Ascending aorta (tissue), 2 donors: ENCODE measurements around the gene CELSR1. TPM values are rescaled to one million over a fixed set of nuclear protein-coding genes. Genes with fewer than 3 reads are reported as not detected.
"Not testable (repeated sequence)": the region's sequence is repeated elsewhere in the genome, so short reads cannot be mapped to it uniquely, and the experiment has no call there.

Source experiments
- DNase-seq, 2 donors: peaks; one replicate each; pipeline ENCODE4 v3.0.0-alpha.2; 2019; ENCODE audit warnings: low spot score in 2 of 2
- H3K27ac ChIP-seq, 2 donors: fragments of 200-600 bp; sonication (generic); one replicate each; pipeline ENCODE4 v1.5.1; 2016 to 2017; ENCODE audit warnings: mild to moderate bottlenecking in 1 of 2
- H3K27me3 ChIP-seq: fragments of 200-600 bp; sonication (generic); one replicate; pipeline ENCODE4 v1.5.1; 2017
- H3K36me3 ChIP-seq, 2 donors: fragments of 200-600 bp; sonication (generic); one replicate each; pipeline ENCODE4 v1.5.1; 2016
- H3K4me1 ChIP-seq, 2 donors: fragments of 200-600 bp; sonication (generic); one replicate each; pipeline ENCODE4 v1.5.1; 2016 to 2017; ENCODE audit warnings: mild to moderate bottlenecking in 1 of 2
- H3K4me3 ChIP-seq, 2 donors: fragments of 200-600 bp; sonication (generic); one replicate each; pipeline ENCODE4 v1.5.1; 2016 to 2017; ENCODE audit warnings: mild to moderate bottlenecking in 1 of 2
- H3K9me3 ChIP-seq, 2 donors: fragments of 200-600 bp; sonication (generic); one replicate each; pipeline ENCODE4 v1.5.1; 2016
- intact Hi-C: fragments of 100-400 bp; cut with DNase I; formaldehyde crosslinking; loops from one replicate; pipeline ENCODE4 v1.15.1; 2023
- total RNA-seq: library from RNA; depleted of rRNA; stranded (reverse); fragments of >200 nt; gene quantifications from one replicate; pipeline ENCODE4 v1.1.0, GENCODE V29; 2016
- TF ChIP-seq, protein P1 (sequence below), 3 experiments: fragments of 200-600 bp in 2 of 3; fragments of 450-650 bp in 1 of 3; sonication (generic) in 2 of 3; IDR thresholded peaks; one replicate each; pipeline ENCODE4 v1.5.1; 2016 to 2019; ENCODE audit warnings: antibody characterized with exemption in 3 of 3, mild to moderate bottlenecking in 1 of 3, moderate library complexity in 1 of 3

Gene CELSR1
- total RNA-seq, 1 donor from 2014 or later: 10.5 TPM

DNA sequence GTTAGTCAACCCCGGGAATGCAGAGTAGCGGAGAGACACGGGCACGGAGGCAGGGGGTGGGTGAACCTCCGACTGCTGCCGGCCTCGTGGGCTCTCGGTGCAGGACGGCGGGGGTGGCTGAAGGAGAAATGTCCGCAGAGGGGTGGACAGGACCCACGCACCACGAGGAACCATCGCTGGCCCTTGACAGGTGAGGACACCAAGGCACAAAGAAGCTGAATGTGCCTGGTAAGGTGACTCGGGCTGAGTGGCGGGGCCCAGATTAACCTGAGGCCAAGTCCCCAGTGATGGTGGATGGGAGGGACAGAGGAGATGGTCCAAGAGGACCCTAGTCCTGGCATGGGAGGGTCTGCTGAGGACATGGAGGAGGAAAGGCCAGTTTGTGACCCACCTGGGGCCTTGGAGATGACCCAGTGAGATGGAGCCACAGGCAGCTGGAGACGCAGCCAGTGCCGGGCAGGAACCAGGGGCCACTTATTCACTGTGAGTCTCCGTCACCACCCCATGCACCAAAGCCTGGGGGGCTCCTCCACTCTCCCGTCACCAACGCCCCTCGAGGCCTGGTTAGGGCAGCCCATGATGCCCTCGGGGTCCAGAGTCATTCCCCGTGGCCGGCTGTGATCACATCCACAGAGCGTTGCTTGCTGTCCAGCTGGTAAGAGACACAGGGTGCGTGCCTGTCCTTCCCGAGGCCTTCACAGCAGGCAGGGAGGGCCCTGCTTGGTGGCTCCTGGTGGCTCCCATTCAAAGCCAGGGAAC is 64.2 kb downstream of the CELSR1 start:
- intact Hi-C loops: no loop called here
- H3K36me3 ChIP-seq: no peaks in the 10 kb centered on the region
- DNase-seq: no peak
- H3K27ac ChIP-seq: no peak overlapping the region
- no peaks in the 10 kb centered on the region for H3K27me3 ChIP-seq
- TF ChIP-seq, protein P1, sequence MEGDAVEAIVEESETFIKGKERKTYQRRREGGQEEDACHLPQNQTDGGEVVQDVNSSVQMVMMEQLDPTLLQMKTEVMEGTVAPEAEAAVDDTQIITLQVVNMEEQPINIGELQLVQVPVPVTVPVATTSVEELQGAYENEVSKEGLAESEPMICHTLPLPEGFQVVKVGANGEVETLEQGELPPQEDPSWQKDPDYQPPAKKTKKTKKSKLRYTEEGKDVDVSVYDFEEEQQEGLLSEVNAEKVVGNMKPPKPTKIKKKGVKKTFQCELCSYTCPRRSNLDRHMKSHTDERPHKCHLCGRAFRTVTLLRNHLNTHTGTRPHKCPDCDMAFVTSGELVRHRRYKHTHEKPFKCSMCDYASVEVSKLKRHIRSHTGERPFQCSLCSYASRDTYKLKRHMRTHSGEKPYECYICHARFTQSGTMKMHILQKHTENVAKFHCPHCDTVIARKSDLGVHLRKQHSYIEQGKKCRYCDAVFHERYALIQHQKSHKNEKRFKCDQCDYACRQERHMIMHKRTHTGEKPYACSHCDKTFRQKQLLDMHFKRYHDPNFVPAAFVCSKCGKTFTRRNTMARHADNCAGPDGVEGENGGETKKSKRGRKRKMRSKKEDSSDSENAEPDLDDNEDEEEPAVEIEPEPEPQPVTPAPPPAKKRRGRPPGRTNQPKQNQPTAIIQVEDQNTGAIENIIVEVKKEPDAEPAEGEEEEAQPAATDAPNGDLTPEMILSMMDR (IDR thresholded peaks at IDR 0.05): no peak
- H3K4me3 ChIP-seq: no peak overlapping the region
- H3K4me1 ChIP-seq: no peaks in the 10 kb centered on the region
- H3K9me3 ChIP-seq: peaks cover 4 to 7% of the 10 kb centered on the region in 2 donors

DNA sequence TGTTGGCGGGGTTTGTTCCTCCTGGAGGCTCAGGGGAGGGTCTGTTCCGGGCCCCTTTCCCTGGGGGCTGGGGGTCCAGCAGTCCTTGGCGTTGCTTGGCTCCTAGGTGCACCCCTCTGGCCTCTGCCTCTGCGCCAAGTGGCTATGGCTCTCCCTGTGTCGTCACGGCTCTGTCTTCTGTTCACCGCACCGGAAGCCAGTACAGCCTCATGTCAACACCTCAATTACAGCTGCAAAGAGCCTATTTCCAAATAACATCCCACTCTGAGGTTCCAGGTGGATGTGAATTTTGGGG is 64.8 kb downstream of the CELSR1 start:
- no peaks in the 10 kb centered on the region for H3K4me1 ChIP-seq
- H3K4me3 ChIP-seq: no peak overlapping the region
- H3K27ac ChIP-seq: no peak overlapping the region
- no peak for DNase-seq
- H3K36me3 ChIP-seq: no peaks in the 10 kb centered on the region
- intact Hi-C loops: no loop called here
- H3K9me3 ChIP-seq: peaks cover 4 to 7% of the 10 kb centered on the region in 2 donors
- H3K27me3 ChIP-seq: no peaks in the 10 kb centered on the region
- TF ChIP-seq, protein P1 (IDR thresholded peaks at IDR 0.05): no peak

DNA sequence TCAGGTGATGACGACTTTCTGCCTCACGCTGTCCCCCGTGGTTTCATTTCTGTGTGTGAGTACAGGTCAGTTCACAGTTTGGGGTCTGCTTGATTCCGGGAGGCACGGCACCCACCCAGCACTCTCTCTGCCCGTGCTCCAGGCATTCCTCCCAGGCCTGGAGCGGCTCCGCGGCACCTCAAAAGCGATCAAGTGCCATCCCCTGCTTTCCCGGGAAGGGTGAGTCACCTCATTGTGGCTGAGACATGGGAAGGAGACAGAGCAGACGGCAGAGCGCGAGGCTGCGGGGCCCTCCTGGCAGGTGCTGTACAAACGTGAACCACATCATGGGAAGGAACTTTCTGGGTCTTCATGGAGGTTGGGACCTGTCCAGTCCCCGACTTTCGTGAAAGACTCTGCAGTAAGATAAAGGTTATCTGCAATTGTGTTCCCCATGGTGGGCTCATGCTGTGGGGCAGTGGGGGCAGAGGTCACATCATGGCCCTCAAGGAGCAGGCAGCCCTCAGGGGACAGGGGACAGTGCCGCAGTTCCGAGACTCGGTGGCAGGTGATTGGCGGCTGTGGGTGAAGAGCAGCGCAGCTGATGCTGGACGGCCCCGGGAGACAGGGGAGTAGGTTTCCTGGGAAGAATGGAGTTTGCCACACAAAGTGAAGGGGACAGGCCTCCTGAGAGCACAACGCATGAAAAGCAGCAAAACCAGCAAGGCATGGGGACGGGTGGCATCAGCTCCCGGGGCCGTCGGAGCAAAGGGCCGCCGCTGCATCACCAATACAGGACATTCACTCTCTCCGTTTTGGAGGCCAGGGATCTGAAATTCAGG is 65.3 kb downstream of the CELSR1 start:
- intact Hi-C loops: no loop called here
- H3K27ac ChIP-seq: no peak overlapping the region
- no peak overlapping the region for H3K4me3 ChIP-seq
- no peaks in the 10 kb centered on the region for H3K36me3 ChIP-seq
- TF ChIP-seq, protein P1 (IDR thresholded peaks at IDR 0.05): no peak
- peaks cover 4 to 7% of the 10 kb centered on the region in 2 donors for H3K9me3 ChIP-seq
- no peaks in the 10 kb centered on the region for H3K4me1 ChIP-seq
- DNase-seq: no peak
- no peaks in the 10 kb centered on the region for H3K27me3 ChIP-seq

DNA sequence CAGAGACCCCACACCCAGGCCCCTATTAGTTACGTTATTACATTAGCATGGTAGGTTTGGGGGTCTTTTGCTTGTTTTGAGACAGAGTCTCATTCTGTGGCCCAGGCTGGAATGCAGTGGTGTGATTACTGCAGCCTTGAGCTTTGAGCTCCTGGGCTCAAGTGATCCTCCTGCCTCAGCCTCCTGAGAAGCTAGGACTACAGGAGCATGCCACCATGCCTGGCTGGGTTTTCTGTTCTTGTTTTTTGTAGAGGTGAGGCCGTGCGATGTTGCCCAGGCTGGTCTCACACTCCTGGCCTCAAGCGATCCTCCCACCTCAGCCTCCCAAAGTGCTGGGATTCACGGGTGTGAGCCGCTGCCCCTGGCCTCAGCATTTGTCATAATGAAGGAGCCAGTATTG is 66.1 kb downstream of the CELSR1 start:
- H3K4me1 ChIP-seq, intact Hi-C loops: not testable (repeated sequence)

GRCh38 chr22:46469711-46470110 is 67.7 kb downstream of the CELSR1 start:
- TF ChIP-seq, protein P1 (IDR thresholded peaks at IDR 0.05): no peak
- DNase-seq: no peak
- H3K27me3 ChIP-seq: no peaks in the 10 kb centered on the region
- intact Hi-C loops: no loop called here
- H3K4me1 ChIP-seq: no peaks in the 10 kb centered on the region
- no peak overlapping the region for H3K4me3 ChIP-seq
- H3K9me3 ChIP-seq: peaks cover 0 to under 1% of the 10 kb centered on the region in 2 donors
- H3K27ac ChIP-seq: no peak overlapping the region
- H3K36me3 ChIP-seq: no peaks in the 10 kb centered on the region

More for the DNA sequence above, 66.1 kb downstream of the CELSR1 start:
- H3K4me3 ChIP-seq, H3K9me3 ChIP-seq, H3K27me3 ChIP-seq, DNase-seq, H3K36me3 ChIP-seq, H3K27ac ChIP-seq: not testable (repeated sequence)

- H3K9me3 ChIP-seq: no peaks in the 10 kb centered on the region
- H3K27me3 ChIP-seq: no peaks in the 10 kb centered on the region
- no peak for DNase-seq
- H3K4me1 ChIP-seq: no peaks in the 10 kb centered on the region
- no peak overlapping the region for H3K27ac ChIP-seq
- no peak overlapping the region for H3K4me3 ChIP-seq
- intact Hi-C loops: no loop called here
- H3K36me3 ChIP-seq: no peaks in the 10 kb centered on the region
- TF ChIP-seq, protein P1 (IDR thresholded peaks at IDR 0.05): no peak
These were observed 70.4 kb downstream of the CELSR1 start for GRCh38 chr22:46467006-46467405.
